Prostate gland (tissue), 2 donors: Measurements from ENCODE around the gene SBDS.
"Not testable (repeated sequence)": the region's sequence is repeated elsewhere in the genome, so short reads cannot be mapped to it uniquely, and the experiment has no call there.

Experiments
- CTCF ChIP-seq, 4 experiments: fragments of 200-600 bp in 2 of 4; fragments of 450-650 bp in 2 of 4; sonication (generic) in 2 of 4; IDR thresholded peaks; 1 replicate in 3 of 4; 2 replicates in 1 of 4; pipeline ENCODE4 v1.5.1; 2016 to 2019; ENCODE audit warnings: antibody characterized with exemption in 4 of 4, mild to moderate bottlenecking in 2 of 4, moderate library complexity in 2 of 4
- POLR2AphosphoS5 ChIP-seq: sonication (generic); formaldehyde crosslinking; IDR thresholded peaks from one replicate; pipeline ENCODE4 v1.6.1; 2017; ENCODE audit warnings: antibody characterized with exemption

- not testable (repeated sequence) for TF ChIP-seq CTCF (IDR thresholded peaks at IDR 0.05); POLR2AphosphoS5
These were observed 41.3 kb upstream of the SBDS start for GRCh38 chr7:67036432-67037395.
